Measurements from ENCODE around the gene CFAP100.

The CFAP100 gene

DNA sequence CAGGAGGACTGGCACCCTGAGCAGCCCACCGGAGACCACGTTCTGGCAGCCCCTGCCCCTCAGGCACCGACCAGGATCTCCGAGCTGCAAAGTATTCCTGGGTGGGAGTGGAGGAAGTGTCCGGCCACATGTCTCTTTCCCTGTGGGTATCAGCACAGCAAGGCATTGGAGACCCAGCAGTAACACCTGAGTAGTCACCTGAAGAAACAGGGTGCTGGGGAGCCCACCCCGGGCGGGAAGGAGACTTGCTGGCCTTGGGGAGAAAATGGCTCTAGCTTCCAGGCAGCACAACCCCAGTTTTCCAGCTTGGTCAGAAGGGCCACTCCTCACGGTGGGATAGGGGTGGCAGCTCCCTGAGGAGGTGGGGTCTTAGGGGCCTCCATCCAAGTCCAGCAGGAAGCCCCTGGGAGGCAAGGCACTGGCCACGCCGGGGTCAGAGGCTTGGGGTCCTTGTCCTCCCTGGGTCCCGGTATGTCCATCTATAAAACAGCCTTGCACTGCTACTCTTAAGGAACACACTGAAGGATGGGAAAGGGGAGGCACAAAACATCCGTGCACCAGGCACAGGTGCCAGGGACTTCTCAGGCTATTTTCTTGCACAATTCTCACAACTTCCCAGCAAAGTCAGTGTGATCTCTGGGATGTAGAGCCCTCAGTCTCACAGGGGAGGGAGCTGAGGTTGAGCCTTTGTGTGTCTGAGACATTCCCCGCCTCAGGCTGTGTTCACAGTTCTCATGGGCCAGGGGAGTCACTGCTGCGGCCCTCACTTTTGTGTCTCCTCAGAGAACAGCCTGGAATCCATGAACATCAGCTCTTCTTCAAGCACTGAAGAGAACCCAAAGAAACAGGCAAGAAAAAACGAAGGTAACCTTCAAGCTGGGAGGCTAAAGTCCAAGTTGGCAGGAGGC, 11.9 kb downstream of the CFAP100 start:
- no peak for DNase-seq

GRCh38 chr3:126407412-126408044, 12.8 kb downstream of the CFAP100 start:
- no peak for DNase-seq

DNA sequence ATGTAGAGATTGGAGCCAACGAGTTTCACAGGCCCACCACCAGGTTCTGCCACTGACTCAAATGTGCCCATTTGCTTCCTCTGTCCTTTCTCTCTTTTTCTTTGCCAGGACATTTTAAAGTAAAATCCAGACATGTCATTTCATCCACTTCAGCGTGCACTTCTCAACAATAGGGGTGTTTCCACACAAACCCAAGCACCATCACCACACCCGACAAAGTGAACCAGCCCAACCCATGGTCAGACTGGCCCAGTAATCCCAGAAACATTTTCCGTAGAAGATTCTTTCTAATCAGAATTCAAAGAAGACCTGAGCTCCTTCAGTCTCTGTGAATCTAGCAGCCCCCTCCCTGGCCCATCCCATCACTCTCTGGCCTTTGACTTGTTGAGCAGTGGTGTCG, 13.4 kb downstream of the CFAP100 start:
- no peak for DNase-seq

GRCh38 chr3:126412841-126413692, 18.4 kb downstream of the CFAP100 start:
- no peak for DNase-seq

GRCh38 chr3:126413693-126414080, 19.0 kb downstream of the CFAP100 start:
- no peak for DNase-seq

DNA sequence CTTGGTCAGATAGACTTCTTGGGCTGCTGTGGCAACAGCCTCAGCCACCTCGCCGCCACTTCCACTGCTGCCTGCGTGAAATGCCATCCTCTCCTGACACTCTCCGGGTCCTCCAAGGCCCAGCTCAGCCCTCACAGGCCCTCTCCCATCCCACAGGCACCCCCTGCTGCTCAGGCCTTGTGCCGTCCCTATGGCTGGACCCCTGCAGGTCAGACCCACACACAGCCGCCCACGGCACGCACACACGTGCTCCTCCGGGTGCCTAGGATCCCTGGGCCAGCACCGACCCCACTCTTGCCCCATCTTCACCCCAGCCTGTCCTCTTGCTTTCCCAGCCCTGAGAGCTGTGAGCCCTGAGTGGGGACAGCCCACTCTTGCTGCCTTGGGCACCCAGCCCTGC, 19.7 kb downstream of the CFAP100 start:
- DNase-seq: no peak

GRCh38 chr3:126414961-126415660, 20.4 kb downstream of the CFAP100 start:
- DNase-seq: no peak

GRCh38 chr3:126415661-126416591, 21.2 kb downstream of the CFAP100 start:
- no peak for DNase-seq

- no peak for DNase-seq
Observed at GRCh38 chr3:126416943-126417342, 22.2 kb downstream of the CFAP100 start.

GRCh38 chr3:126417515-126417914, 22.8 kb downstream of the CFAP100 start:
- no peak for DNase-seq

DNA sequence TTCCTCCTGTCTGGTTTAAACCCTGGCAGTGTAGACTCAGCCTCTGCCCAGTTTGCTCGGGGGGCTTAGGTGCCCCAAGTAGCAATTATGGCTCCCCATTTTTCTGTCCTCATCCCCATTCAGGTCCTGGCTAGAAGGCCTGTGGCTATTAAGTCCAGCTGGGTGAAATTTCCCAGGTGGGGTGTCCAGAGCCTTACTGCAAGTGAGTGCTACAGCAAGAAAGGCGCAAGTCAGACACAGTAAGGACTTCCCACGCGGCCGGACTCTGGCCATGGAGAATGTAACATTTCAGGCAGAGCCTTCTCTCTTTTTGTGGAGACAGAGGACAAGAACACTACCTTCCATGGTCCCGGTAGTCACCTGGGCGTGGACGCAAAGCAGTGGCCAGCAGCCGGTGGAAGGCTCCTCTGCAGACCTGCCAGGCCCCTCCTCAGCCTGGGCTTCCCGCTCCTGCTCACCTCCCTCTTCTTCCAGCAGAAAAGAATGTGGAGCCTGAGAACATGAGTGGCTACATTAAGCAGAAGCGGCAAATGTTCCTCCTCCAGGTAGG, 23.3 kb downstream of the CFAP100 start:
- no peak for DNase-seq

DNA sequence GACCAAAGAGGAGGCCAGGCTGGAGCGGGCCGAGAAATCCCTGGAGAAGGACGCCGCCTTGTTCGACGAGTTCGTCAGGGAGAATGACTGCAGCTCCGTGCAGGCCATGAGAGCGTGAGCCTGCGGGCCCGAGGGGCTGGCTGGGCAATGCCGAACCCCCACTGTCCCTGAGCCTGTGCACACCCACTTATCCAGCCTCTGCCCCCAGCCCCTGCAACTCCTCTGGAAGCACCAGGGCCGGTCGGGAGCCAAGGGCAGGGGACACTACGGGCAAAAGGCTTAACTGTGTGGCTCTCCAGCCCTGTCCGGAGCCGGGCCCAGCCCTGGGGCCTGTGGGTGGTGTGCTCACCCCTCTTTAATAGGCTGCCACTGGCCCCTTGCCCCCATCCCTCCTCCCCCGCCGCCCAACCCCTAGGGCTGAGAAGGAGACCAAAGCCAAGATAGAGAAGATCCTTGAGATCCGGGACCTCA, 24.0 kb downstream of the CFAP100 start:
- no peak for DNase-seq

DNA sequence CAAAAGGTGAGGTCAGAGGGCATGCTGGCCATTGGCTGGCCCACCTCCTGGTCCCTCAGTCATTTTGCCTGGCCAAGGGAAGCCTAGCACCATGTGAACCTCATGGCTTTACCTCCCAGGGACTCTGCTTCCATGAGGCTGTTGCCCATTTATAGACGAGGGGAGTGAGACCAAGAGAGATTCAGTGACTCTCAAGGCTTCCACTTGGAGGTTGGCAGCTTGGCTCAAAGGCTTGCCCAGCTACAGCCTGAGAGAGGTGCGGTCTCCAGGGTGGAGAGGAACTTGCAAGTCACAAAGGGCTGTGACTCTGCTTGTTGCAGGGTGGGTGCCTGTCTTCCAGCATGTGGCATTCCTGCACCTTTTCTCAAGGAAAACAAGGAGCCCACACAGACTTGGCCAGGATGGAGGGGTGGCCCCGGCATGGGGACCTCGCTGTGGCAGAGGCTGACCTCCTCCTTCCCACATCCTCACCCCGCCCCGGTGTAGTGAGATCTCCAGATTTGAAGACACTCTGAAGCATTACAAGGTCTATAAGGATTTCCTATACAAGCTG, 24.5 kb downstream of the CFAP100 start:
- no peak for DNase-seq

- DNase-seq: no peak
Observed at GRCh38 chr3:126419886-126420786, 25.4 kb downstream of the CFAP100 start.

GRCh38 chr3:126421573-126422119, 26.9 kb downstream of the CFAP100 start:
- no peak for DNase-seq

DNA sequence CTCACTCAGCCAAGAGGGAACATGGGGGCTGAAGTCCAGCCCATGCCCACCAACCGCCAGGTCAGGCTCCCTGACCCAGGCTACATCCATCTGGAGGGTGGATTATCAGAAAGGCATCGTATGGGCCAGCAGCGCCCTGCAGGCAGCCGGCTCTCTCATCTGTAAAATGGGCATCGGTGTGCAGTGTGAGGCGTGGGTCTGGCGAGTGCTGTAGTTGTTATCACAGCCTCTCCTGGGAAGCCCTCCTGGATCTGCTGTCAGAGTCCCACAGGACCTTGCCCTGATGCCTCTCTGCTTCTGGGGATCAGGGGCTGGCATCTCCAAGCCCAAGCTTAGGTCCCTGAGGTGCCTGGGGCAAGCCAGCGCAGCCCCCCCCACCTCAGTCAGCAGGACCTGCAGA, 27.4 kb downstream of the CFAP100 start:
- DNase-seq: no peak

DNA sequence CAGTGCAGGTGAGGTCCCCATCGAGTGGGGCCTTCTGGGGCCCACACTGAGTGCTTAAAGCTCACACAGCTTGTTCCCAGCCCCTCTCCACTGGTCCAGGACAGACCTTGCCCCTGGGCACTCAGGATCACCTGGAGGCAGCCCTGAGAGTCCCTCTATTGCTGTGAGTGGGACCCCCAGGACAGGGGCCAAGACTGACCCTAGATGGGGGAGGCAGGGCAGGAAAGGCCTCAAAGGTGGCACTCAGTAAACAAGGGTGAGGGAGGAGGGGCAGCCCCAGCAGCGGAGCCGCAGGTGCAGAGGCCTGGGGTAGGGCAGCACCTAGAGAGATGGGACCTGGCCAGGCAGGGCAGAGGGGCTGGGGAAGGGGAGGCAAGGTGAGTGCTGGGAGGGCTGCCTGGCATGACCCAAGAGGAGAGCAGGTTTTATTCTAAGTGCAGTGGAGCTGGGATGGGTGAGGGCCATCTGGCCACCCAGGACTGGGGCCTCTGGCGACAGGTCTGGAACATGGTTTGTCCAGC, 27.9 kb downstream of the CFAP100 start:
- DNase-seq: no peak

- no peak for DNase-seq
Observed at GRCh38 chr3:126423191-126424038, 28.7 kb downstream of the CFAP100 start.

Data from activated CD4-positive, alpha-beta T cell treated with anti-CD3 and anti-CD28 coated beads, Interleukin-2, amount 50 U/mL, for 1 hour (primary cell).